OCI-LY7 (cell line): ENCODE measurements around the gene CCDC172. TPM values are rescaled to one million over a fixed set of nuclear protein-coding genes. Genes with fewer than 3 reads are reported as not detected.

ENCODE experiments used
- BruUV-seq: library from RNA; stranded (reverse); fragments of 400-500 nt; replicated peaks from 2 replicates; lab custom pipeline; 2021; lab: Mats Ljungman, UMichigan
- CTCF ChIA-PET: fragments of 300-600 bp; sonication (Branson Sonifier 250); formaldehyde crosslinking; loops from one replicate; lab custom pipeline; 2022; ENCODE audit warnings: antibody characterized with exemption; ENCODE audit not compliant: unreplicated experiment; lab: Charles Lee
- POLR2A ChIA-PET: fragments of 300-600 bp; sonication (Branson Sonifier 250); formaldehyde crosslinking; loops from one replicate; lab custom pipeline; 2022; ENCODE audit warnings: antibody characterized with exemption; lab: Charles Lee
- DNase-seq: peaks from one replicate; pipeline ENCODE4 v3.0.0-alpha.2; 2015; ENCODE audit warnings: low spot score
- H2AFZ ChIP-seq: fragments of 200-600 bp; sonication (generic), shearing (Covaris generic); 2 replicates; pipeline ENCODE4 v1.6.1; 2014; ENCODE audit warnings: mild to moderate bottlenecking, antibody characterized with exemption, low read length, moderate library complexity
- H3K27ac ChIP-seq: fragments of 200-600 bp; sonication (generic); 2 replicates; pipeline ENCODE4 v1.5.1; 2014; ENCODE audit warnings: mixed run types, low read depth, mild to moderate bottlenecking, moderate library complexity, low read length, inconsistent platforms; ENCODE audit not compliant: poor library complexity, severe bottlenecking
- H3K36me3 ChIP-seq: fragments of 200-600 bp; sonication (generic); 2 replicates; pipeline ENCODE4 v1.6.1; 2014; ENCODE audit warnings: mild to moderate bottlenecking, antibody characterized with exemption, low read length, moderate library complexity, mixed read lengths; ENCODE audit not compliant: insufficient read depth
- H3K4me1 ChIP-seq: fragments of 200-600 bp; sonication (generic); 2 replicates; pipeline ENCODE4 v1.5.1; 2014; ENCODE audit warnings: mild to moderate bottlenecking, low read length; ENCODE audit not compliant: insufficient read depth, poor library complexity, severe bottlenecking
- H3K4me2 ChIP-seq: fragments of 200-600 bp; sonication (generic); 2 replicates; pipeline ENCODE4 v1.6.1; 2014; ENCODE audit warnings: mild to moderate bottlenecking, low read length
- H3K4me3 ChIP-seq: fragments of 200-600 bp; sonication (generic); 2 replicates; pipeline ENCODE4 v1.5.1; 2014; ENCODE audit warnings: mild to moderate bottlenecking, low read depth, low read length; ENCODE audit not compliant: poor library complexity, severe bottlenecking
- H3K79me2 ChIP-seq: fragments of 200-600 bp; sonication (generic); 2 replicates; pipeline ENCODE4 v1.6.1; 2016; ENCODE audit warnings: low read depth, mild to moderate bottlenecking, low read length, moderate library complexity, mixed read lengths; ENCODE audit not compliant: insufficient read depth
- H3K9me2 ChIP-seq: fragments of 200-600 bp; sonication (generic); 2 replicates; pipeline ENCODE4 v1.6.1; 2016; ENCODE audit warnings: mild to moderate bottlenecking, low read length, mixed read lengths; ENCODE audit not compliant: insufficient read depth
- H3K9me3 ChIP-seq: fragments of 200-600 bp; sonication (generic); 2 replicates; pipeline ENCODE4 v1.6.1; 2014; ENCODE audit warnings: mild to moderate bottlenecking, mixed run types, low read length, mixed read lengths
- H4K20me1 ChIP-seq: fragments of 200-600 bp; sonication (generic); 2 replicates; pipeline ENCODE4 v1.6.1; 2014; ENCODE audit warnings: mild to moderate bottlenecking, antibody characterized with exemption, low read length, moderate library complexity, mixed read lengths; ENCODE audit not compliant: insufficient read depth
- CTCF ChIP-seq: fragments of 200-600 bp; sonication (generic); conservative IDR thresholded peaks from 2 replicates; pipeline ENCODE4 v1.5.1; 2014; ENCODE audit warnings: mild to moderate bottlenecking, antibody characterized with exemption, low read length, moderate library complexity, mixed read lengths
- EZH2phosphoT487 ChIP-seq: fragments of 200-600 bp; sonication (generic); IDR thresholded peaks from 2 replicates; pipeline ENCODE4 v1.6.1; 2018; ENCODE audit warnings: low read depth, borderline replicate concordance, mild to moderate bottlenecking, mixed run types, antibody characterized with exemption, low read length, moderate library complexity, mixed read lengths
- intact Hi-C: fragments of 100-400 bp; cut with micrococcal nuclease; formaldehyde crosslinking; loops from one replicate; pipeline ENCODE4 v1.10.0; 2022; ENCODE audit not compliant: unreplicated experiment
- total RNA-seq, 2 experiments: library from RNA; depleted of rRNA in 1 of 2; stranded (reverse); fragments of >200 nt in 1 of 2; shearing (Covaris generic) in 1 of 2; gene quantifications; 2 replicates each; pipeline ENCODE4 v1.2.3, GENCODE V29; 2014 to 2022

Gene CCDC172
- total RNA-seq, 2 experiments from 2014 or later: not detected

- Histone ChIP-seq H3K4me3 (no peak overlapping the region), H3K9me3 (no peaks in the 10 kb centered on the region), H3K9me2 (no peaks in the 10 kb centered on the region), H2AFZ (no peak overlapping the region), H3K27ac (no peak overlapping the region), H3K4me1 (no peaks in the 10 kb centered on the region), H3K79me2 (no peaks in the 10 kb centered on the region), H3K4me2 (no peak overlapping the region), H4K20me1 (no peaks in the 10 kb centered on the region), H3K36me3 (no peaks in the 10 kb centered on the region)
- POLR2A ChIA-PET: no interaction called here
- no TSS peak for BruUV-seq
- TF ChIP-seq EZH2phosphoT487 (no peak), CTCF (no peak)
- CTCF ChIA-PET: no interaction called here
- DNase-seq: no peak
- intact Hi-C loops: no loop called here
Observed at GRCh38 chr10:116356833-116357232, 32.6 kb downstream of the CCDC172 start.

GRCh38 chr10:116364868-116365267, 40.6 kb downstream of the CCDC172 start:
- Histone ChIP-seq H3K9me3 (no peaks in the 10 kb centered on the region), H3K4me1 (no peaks in the 10 kb centered on the region), H2AFZ (no peak overlapping the region), H3K4me2 (no peak overlapping the region), H3K4me3 (no peak overlapping the region), H3K79me2 (no peaks in the 10 kb centered on the region), H3K9me2 (no peaks in the 10 kb centered on the region), H3K36me3 (no peaks in the 10 kb centered on the region), H3K27ac (no peak overlapping the region), H4K20me1 (no peaks in the 10 kb centered on the region)
- CTCF ChIA-PET: no interaction called here
- no peak for TF ChIP-seq CTCF
- TF ChIP-seq EZH2phosphoT487: no peak
- no peak for DNase-seq
- POLR2A ChIA-PET: no interaction called here
- BruUV-seq: no TSS peak
- intact Hi-C loops: no loop called here

- Histone ChIP-seq H4K20me1 (no peaks in the 10 kb centered on the region), H3K4me1 (no peaks in the 10 kb centered on the region), H3K9me3 (no peaks in the 10 kb centered on the region), H3K36me3 (no peaks in the 10 kb centered on the region), H3K4me3 (no peak overlapping the region), H2AFZ (no peak overlapping the region), H3K9me2 (no peaks in the 10 kb centered on the region), H3K79me2 (no peaks in the 10 kb centered on the region), H3K27ac (no peak overlapping the region), H3K4me2 (no peak overlapping the region)
- no peak for DNase-seq
- intact Hi-C loops: no loop called here
- ChIA-PET POLR2A (interaction anchor here (0.5 to 1.1 kb wide), 3 partner anchors 8 to 127 kb away, joined by 3 read pairs; no protein-coding TSS in a partner anchor), CTCF (no interaction called here)
- BruUV-seq: no TSS peak
- TF ChIP-seq EZH2phosphoT487 (no peak), CTCF (no peak)
Observed at GRCh38 chr10:116371737-116372136, 47.5 kb downstream of the CCDC172 start.
